ENCODE results near the gene TAF11L14. TPM values are rescaled to one million over a fixed set of nuclear protein-coding genes. Genes with fewer than 3 reads are reported as not detected.

The TAF11L14 gene
- total RNA-seq, 4 donors from 2014 or later: not detected

GRCh38 chr5:17670353-17670752 is 36.1 kb downstream of the TAF11L14 start:
- DNase-seq (ENCODE audit: low spot score): no peak
- no peak for ATAC-seq (ENCODE audit: low FRiP score)
- TF ChIP-seq, protein P1, sequence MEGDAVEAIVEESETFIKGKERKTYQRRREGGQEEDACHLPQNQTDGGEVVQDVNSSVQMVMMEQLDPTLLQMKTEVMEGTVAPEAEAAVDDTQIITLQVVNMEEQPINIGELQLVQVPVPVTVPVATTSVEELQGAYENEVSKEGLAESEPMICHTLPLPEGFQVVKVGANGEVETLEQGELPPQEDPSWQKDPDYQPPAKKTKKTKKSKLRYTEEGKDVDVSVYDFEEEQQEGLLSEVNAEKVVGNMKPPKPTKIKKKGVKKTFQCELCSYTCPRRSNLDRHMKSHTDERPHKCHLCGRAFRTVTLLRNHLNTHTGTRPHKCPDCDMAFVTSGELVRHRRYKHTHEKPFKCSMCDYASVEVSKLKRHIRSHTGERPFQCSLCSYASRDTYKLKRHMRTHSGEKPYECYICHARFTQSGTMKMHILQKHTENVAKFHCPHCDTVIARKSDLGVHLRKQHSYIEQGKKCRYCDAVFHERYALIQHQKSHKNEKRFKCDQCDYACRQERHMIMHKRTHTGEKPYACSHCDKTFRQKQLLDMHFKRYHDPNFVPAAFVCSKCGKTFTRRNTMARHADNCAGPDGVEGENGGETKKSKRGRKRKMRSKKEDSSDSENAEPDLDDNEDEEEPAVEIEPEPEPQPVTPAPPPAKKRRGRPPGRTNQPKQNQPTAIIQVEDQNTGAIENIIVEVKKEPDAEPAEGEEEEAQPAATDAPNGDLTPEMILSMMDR (IDR thresholded peaks at IDR 0.05): no peak

DNA sequence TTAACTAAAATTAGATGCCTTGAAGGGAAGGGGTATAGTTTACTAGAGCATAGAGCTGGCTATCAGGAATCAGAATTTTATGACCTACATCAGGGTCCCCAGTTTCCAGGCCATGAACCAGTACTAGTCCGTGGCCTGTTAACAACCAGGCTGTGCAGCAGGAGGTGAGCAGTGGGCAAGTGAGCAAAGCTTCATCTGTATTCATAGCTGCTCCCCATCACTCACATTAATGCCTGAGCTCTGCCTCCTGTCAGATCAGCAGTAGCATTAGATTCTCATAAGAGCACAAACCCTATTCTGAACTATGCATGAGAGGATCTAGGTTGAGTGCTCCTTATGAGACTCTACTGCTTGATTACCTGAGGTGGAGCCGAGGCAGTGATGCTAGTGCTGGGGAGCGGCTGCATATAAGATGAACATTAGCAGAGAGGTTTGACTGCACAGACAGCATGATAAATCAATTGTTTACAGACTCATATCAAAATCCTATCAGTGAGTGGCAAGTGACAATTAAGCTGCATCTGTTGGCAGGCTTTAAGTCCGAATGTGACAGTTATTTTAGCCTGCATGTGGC is 44.6 kb downstream of the TAF11L14 start:
- ATAC-seq (ENCODE audit: low FRiP score) (no peak), DNase-seq (ENCODE audit: low spot score) (no peak)
- TF ChIP-seq, protein P1 (IDR thresholded peaks at IDR 0.05): no peak

- DNase-seq (ENCODE audit: low spot score) (no peak), ATAC-seq (ENCODE audit: low FRiP score) (no peak)
- TF ChIP-seq, protein P1 (IDR thresholded peaks at IDR 0.05): no peak
Measured at GRCh38 chr5:17679597-17680203, 45.4 kb downstream of the TAF11L14 start.

DNA sequence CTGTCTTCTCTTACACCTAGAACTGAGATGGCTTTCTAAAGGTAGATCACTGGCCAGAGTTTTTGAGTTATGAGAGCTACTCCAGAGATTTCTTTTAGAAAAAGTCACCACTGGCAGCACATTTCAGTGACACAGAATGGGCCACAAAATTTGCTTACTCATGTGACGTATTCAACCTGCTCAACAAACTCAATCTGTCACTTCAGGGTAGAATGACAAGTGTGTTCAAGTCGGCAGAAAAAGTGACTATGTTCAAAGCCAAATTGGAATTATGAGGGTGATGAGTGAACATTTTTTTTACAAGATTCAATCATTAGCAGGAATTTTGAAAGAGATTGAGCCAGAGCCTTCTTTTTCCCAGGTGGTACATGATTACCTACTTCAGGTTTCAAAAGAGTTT is 46.5 kb downstream of the TAF11L14 start:
- no peak for DNase-seq (ENCODE audit: low spot score)
- ATAC-seq (ENCODE audit: low FRiP score): no peak
- TF ChIP-seq, protein P1 (IDR thresholded peaks at IDR 0.05): no peak

Small RNA genes lying within 50 kb of the gene (small RNA-seq; reads per million reads assigned to genes)
- gene AC233724.1 (not detected), gene AC233724.12 (not detected), gene AC233724.2 (not detected), gene AC233724.3 (not detected), gene AC233724.4 (not detected), gene AC233724.6 (not detected), gene AC233724.7 (not detected)

Other genes with a start within 250 kb of the TAF11L14 start
- not detected for gene TAF11L2, start 136.2 kb upstream of the TAF11L14 start, total RNA-seq
- gene TAF11L3, start 116.1 kb upstream of the TAF11L14 start, total RNA-seq: not detected
- not detected for gene TAF11L4, start 112.7 kb upstream of the TAF11L14 start, total RNA-seq
- not detected for gene TAF11L5, start 109.2 kb upstream of the TAF11L14 start, total RNA-seq
- gene TAF11L6, start 105.8 kb upstream of the TAF11L14 start, total RNA-seq: not detected
- not detected for gene TAF11L7, start 48.7 kb upstream of the TAF11L14 start, total RNA-seq
- gene TAF11L8, start 43.5 kb upstream of the TAF11L14 start, total RNA-seq: not detected
- not detected for gene TAF11L9, start 40.1 kb upstream of the TAF11L14 start, total RNA-seq
- not detected for gene TAF11L10, start 36.6 kb upstream of the TAF11L14 start, total RNA-seq
- gene TAF11L11, start 30.3 kb upstream of the TAF11L14 start, total RNA-seq: not detected
- not detected for gene TAF11L12, start 24.1 kb upstream of the TAF11L14 start, total RNA-seq
- gene TAF11L13, start 2.4 kb upstream of the TAF11L14 start, total RNA-seq: not detected